SU-DHL-6 (cell line): ENCODE data around the gene ZFX.

ENCODE experiments used
- H2AFZ ChIP-seq: fragments of 200-600 bp; sonication (generic); 2 replicates; pipeline ENCODE4 v1.6.1; 2014; ENCODE audit warnings: low read depth, mild to moderate bottlenecking, moderate library complexity, mixed read lengths, antibody characterized with exemption, low read length; ENCODE audit not compliant: severe bottlenecking
- H3F3A ChIP-seq: fragments of 200-600 bp; shearing (Covaris generic); 2 replicates; pipeline ENCODE4 v1.6.0; 2016; ENCODE audit warnings: antibody characterized with exemption, mild to moderate bottlenecking; ENCODE audit not compliant: insufficient read depth
- H3K27ac ChIP-seq: fragments of 200-600 bp; sonication (generic); 2 replicates; pipeline ENCODE4 v1.5.1; 2016; ENCODE audit warnings: low read depth, mild to moderate bottlenecking, low read length, moderate library complexity, mixed read lengths
- H3K27me3 ChIP-seq: fragments of 200-600 bp; sonication (generic), shearing (Covaris generic); 2 replicates; pipeline ENCODE4 v1.6.0; 2014; ENCODE audit warnings: mild to moderate bottlenecking, low read length
- H3K36me3 ChIP-seq: fragments of 200-600 bp; sonication (generic); 2 replicates; pipeline ENCODE4 v1.6.1; 2014; ENCODE audit warnings: mild to moderate bottlenecking, low read length, mixed read lengths
- H3K4me2 ChIP-seq: fragments of 300-600, 200-600 bp; shearing (Covaris generic), sonication (generic); 2 replicates; pipeline ENCODE4 v1.6.0; 2014; ENCODE audit warnings: low read length, low read depth, mild to moderate bottlenecking; ENCODE audit not compliant: poor library complexity, severe bottlenecking
- H3K4me3 ChIP-seq: fragments of 200-600 bp; sonication (generic); 2 replicates; pipeline ENCODE4 v1.5.1; 2014; ENCODE audit warnings: antibody characterized with exemption, low read length, mild to moderate bottlenecking, mixed read lengths; ENCODE audit not compliant: insufficient read depth, poor library complexity, severe bottlenecking
- H3K79me2 ChIP-seq: fragments of 200-600 bp; sonication (generic); 2 replicates; pipeline ENCODE4 v1.6.1; 2014; ENCODE audit warnings: mild to moderate bottlenecking, low read length, moderate library complexity; ENCODE audit not compliant: insufficient read depth
- H3K9ac ChIP-seq: fragments of 200-600 bp; sonication (generic); 2 replicates; pipeline ENCODE4 v1.7.0; 2014; ENCODE audit warnings: mild to moderate bottlenecking, low read length
- H3K9me2 ChIP-seq: fragments of 200-600 bp; sonication (generic); replicated peaks from 2 replicates; pipeline ENCODE4 v1.6.1; 2014; ENCODE audit warnings: low read length; ENCODE audit not compliant: insufficient read depth
- H3K9me3 ChIP-seq: fragments of 200-600 bp; sonication (generic); 2 replicates; pipeline ENCODE4 v1.6.1; 2014; ENCODE audit warnings: low read length, mixed read lengths; ENCODE audit not compliant: insufficient read depth
- H4K20me1 ChIP-seq: fragments of 200-600 bp; sonication (generic); 2 replicates; pipeline ENCODE4 v1.6.1; 2014; ENCODE audit warnings: low read depth, mild to moderate bottlenecking, antibody characterized with exemption, low read length, moderate library complexity, mixed read lengths
- EZH2phosphoT487 ChIP-seq: fragments of 200-600 bp; sonication (generic), shearing (Covaris generic); conservative IDR thresholded peaks from 2 replicates; pipeline ENCODE4 v1.6.1; 2018; ENCODE audit warnings: mild to moderate bottlenecking, antibody characterized with exemption, low read length, moderate library complexity, mixed read lengths
- TF ChIP-seq, protein P1 (sequence below): fragments of 200-600 bp; sonication (generic); IDR thresholded peaks from one replicate; pipeline ENCODE4 v1.5.1; 2017; ENCODE audit warnings: antibody characterized with exemption, mild to moderate bottlenecking, low read length, moderate library complexity; ENCODE audit not compliant: insufficient read depth, poor library complexity, severe bottlenecking

ZFX gene

DNA sequence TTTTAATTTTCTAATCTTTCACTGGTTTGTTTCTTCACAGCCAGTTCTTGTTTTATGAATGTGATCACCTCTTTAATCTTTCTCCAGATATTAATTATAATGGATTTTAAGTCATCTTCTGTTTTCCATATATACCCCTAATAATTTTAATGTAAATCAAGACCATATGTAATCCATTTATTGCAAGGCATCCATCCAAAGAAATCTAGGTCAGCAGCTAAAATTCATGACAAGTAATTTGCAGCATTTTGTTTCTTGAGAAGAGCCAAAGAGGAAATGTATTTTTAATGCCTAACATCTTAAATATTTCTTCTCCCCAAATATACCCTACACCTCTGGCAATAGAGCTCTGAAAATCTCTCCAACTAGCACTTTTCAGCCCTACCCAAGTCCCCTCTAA lies 83.3 kb downstream of the ZFX start:
- H3K79me2 ChIP-seq = no peaks in the 10 kb centered on the region
- TF ChIP-seq, protein P1, sequence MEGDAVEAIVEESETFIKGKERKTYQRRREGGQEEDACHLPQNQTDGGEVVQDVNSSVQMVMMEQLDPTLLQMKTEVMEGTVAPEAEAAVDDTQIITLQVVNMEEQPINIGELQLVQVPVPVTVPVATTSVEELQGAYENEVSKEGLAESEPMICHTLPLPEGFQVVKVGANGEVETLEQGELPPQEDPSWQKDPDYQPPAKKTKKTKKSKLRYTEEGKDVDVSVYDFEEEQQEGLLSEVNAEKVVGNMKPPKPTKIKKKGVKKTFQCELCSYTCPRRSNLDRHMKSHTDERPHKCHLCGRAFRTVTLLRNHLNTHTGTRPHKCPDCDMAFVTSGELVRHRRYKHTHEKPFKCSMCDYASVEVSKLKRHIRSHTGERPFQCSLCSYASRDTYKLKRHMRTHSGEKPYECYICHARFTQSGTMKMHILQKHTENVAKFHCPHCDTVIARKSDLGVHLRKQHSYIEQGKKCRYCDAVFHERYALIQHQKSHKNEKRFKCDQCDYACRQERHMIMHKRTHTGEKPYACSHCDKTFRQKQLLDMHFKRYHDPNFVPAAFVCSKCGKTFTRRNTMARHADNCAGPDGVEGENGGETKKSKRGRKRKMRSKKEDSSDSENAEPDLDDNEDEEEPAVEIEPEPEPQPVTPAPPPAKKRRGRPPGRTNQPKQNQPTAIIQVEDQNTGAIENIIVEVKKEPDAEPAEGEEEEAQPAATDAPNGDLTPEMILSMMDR = no peak
- no peak for TF ChIP-seq EZH2phosphoT487
- no peak overlapping the region for H2AFZ ChIP-seq
- no peaks in the 10 kb centered on the region for H3K36me3 ChIP-seq
- H3F3A ChIP-seq = no peaks in the 10 kb centered on the region
- no peak overlapping the region for H3K27ac ChIP-seq
- no peaks in the 10 kb centered on the region for H3K27me3 ChIP-seq
- no peak overlapping the region for H3K9ac ChIP-seq
- no peak overlapping the region for H3K4me3 ChIP-seq
- H4K20me1 ChIP-seq = no peaks in the 10 kb centered on the region
- H3K9me3 ChIP-seq = no peaks in the 10 kb centered on the region
- H3K9me2 ChIP-seq = no peaks in the 10 kb centered on the region
- no peak overlapping the region for H3K4me2 ChIP-seq

DNA sequence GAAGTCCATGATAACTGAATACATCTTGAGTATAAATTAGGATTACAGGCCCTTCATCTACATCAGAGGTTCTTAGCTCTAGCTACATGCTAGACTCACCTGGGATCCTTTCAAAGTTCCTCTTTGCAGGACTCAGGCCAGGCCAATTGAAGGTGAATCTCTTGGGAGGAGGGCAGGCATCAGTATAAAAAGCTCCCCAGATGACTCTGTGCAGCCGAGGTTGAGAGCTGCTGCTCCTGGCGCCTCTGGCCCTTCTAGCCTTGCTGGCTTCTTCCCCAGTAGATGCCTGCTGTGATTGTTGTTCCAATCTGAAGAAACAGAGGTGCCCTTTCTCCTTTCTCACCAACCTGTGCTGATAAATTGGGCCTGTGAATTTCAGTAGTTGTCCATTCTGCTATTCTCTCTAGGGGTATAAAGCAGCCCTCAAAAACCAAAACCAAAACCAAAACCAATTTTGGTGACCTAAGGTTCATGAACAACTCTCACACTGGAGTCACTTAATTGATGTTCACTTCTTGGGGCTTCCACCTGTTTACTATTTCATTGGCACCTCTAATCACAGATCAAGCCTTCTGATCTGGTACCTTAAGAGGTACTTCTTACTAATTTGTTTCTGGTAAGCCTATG lies 85.7 kb downstream of the ZFX start:
- Histone ChIP-seq H3K4me2 (no peak overlapping the region), H3K36me3 (no peaks in the 10 kb centered on the region), H3K79me2 (no peaks in the 10 kb centered on the region)

DNA sequence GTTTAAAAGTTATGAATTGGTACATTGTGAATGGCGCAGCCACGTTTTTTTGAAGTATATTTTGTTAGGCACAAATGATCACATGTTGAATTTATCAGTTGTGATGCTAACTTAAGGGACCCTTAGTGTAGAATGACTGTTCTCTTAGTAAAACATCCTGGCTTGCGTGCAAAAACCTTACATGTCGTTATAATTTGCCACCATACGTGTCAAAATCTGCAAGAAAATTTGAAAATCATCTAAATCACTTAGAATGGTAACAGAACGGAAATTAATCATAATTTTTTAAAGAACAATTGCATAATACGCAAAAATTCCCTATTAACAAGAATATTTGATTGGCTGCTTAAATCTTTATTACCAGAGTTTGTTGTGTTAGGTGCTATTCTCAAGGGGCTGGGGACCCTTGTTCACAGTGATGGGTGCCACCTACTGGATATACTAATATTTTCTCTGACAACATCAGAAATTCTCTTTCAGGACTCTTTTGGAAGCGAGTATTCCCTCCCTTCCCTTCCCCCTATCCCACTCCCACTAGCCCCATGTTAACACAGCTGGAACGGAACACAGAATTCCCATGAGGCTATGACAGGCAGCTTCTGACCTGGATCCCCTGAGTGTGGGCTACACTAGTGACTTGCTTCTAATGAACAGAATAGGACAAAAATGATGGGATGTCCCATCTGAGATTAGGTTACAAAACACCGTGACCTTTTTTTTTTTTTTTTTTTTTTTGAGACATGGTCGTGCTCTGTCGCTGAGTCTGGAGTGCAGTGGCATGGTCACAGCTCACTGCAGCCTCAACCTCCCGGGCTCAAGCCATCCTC lies 92.5 kb downstream of the ZFX start:
- Histone ChIP-seq H2AFZ (no peak overlapping the region), H3K79me2 (no peaks in the 10 kb centered on the region), H3K9me2 (no peaks in the 10 kb centered on the region), H4K20me1 (no peaks in the 10 kb centered on the region), H3K27me3 (no peaks in the 10 kb centered on the region), H3K4me3 (no peak overlapping the region), H3F3A (no peaks in the 10 kb centered on the region), H3K36me3 (no peaks in the 10 kb centered on the region), H3K9ac (no peak overlapping the region), H3K4me2 (no peak overlapping the region), H3K27ac (no peak overlapping the region), H3K9me3 (no peaks in the 10 kb centered on the region)
- no peak for TF ChIP-seq EZH2phosphoT487
- TF ChIP-seq, protein P1 = peak; percentile 31

More for the DNA sequence above, 85.7 kb downstream of the ZFX start:
- Histone ChIP-seq H3K9me3 (no peaks in the 10 kb centered on the region), H3F3A (no peaks in the 10 kb centered on the region), H3K27ac (no peak overlapping the region), H3K27me3 (no peaks in the 10 kb centered on the region), H3K9me2 (no peaks in the 10 kb centered on the region), H4K20me1 (no peaks in the 10 kb centered on the region), H2AFZ (no peak overlapping the region), H3K9ac (no peak overlapping the region), H3K4me3 (no peak overlapping the region)
- TF ChIP-seq EZH2phosphoT487 = no peak
- TF ChIP-seq, protein P1 = no peak
